ENCODE data around the gene BRICD5.

The BRICD5 gene

DNA sequence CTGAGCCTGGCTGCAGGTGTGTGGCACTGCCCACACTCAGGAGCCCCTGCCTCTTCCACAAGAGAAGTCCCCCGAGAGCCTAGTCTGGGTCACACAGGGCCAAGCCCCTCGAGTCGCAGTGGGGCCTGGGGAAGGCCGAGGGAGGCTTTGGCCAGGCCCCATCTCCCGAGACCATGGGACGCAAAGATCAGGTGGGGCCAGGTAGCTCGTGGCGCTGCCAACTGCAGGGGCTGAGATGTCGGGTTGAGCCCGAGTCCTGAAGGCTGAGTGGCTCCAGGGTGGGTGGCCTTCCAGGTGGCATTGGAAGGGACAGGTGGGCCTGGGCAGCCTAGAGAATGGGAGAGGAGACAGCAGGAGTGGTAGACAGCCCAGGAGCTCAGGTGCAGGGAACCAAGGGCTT is 48.8 kb downstream of the BRICD5 start:
- Histone ChIP-seq H3K36me3 (ENCODE audit: insufficient read depth, low read length) (peaks cover 41% of the 10 kb centered on the region), H4K20me1 (ENCODE audit: insufficient read depth, low read length) (peaks cover 65% of the 10 kb centered on the region), H3K27ac (ENCODE audit: low read length) (no peak overlapping the region), H3K4me2 (ENCODE audit: insufficient read depth, low read length) (no peak overlapping the region), H3K9ac (ENCODE audit: low read depth, low read length) (no peak overlapping the region), H3K4me1 (ENCODE audit: insufficient read depth, low read length) (peaks cover 21% of the 10 kb centered on the region), H3K4me3 (ENCODE audit: low read depth in 1 of 2, low read length in 2 of 2) (no peak overlapping the region), H3K27me3 (ENCODE audit: insufficient read depth, low read length, poor library complexity) (no peaks in the 10 kb centered on the region), H3K9me3 (ENCODE audit: insufficient read depth, low read length, severe bottlenecking) (peaks cover 11% of the 10 kb centered on the region), H2AFZ (ENCODE audit: low read depth, low read length) (no peak overlapping the region), H3K79me2 (ENCODE audit: insufficient read depth, low read length) (peaks cover 88% of the 10 kb centered on the region)
- ATAC-seq (ENCODE audit: insufficient read depth, low read depth) (no peak), DNase-seq (no peak)
- TF ChIP-seq, protein P1, sequence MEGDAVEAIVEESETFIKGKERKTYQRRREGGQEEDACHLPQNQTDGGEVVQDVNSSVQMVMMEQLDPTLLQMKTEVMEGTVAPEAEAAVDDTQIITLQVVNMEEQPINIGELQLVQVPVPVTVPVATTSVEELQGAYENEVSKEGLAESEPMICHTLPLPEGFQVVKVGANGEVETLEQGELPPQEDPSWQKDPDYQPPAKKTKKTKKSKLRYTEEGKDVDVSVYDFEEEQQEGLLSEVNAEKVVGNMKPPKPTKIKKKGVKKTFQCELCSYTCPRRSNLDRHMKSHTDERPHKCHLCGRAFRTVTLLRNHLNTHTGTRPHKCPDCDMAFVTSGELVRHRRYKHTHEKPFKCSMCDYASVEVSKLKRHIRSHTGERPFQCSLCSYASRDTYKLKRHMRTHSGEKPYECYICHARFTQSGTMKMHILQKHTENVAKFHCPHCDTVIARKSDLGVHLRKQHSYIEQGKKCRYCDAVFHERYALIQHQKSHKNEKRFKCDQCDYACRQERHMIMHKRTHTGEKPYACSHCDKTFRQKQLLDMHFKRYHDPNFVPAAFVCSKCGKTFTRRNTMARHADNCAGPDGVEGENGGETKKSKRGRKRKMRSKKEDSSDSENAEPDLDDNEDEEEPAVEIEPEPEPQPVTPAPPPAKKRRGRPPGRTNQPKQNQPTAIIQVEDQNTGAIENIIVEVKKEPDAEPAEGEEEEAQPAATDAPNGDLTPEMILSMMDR (IDR thresholded peaks at IDR 0.05; ENCODE audit: borderline replicate concordance, extremely low read depth, low read length, poor library complexity, severe bottlenecking), result no peak
- TF ChIP-seq EZH2 (IDR thresholded peaks at IDR 0.05; ENCODE audit: borderline replicate concordance, low read depth, low read length, severe bottlenecking), result no peak

DNA sequence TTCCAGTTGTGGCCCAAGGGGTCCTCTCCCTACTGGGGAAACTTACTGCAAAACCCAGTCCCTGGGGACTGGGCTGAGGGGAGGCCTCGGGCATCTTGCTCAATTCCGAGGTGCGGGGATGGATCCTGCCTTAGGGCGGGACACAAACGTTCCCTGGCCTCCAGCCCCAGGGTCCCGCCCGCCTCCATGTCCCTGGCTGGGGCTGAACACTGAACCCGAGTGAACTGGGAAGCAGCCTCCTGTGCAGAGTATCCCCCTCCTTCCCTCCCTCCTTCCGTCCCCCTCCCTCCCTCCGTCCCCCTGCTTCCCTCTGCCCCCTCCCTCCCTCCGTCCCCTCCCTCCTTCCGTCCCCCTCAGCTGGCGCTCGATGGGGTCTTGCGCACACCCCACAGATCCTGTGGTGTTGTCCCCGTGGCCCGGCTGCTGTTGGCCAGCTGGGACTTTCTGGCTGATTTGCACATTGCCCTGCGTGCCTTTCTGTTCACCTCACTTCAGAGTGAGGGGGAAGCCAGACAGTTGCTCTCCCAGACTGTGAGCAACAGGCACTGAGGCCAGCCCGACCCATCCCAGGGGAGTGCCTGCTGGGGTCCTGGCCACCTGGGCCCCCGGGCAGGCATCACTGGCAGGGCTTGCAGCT is 49.6 kb downstream of the BRICD5 start:
- H3K36me3 ChIP-seq (ENCODE audit: insufficient read depth, low read length), result peaks cover 32% of the 10 kb centered on the region
- H3K27ac ChIP-seq (ENCODE audit: low read length), result no peak overlapping the region
- H3K9me3 ChIP-seq (ENCODE audit: insufficient read depth, low read length, severe bottlenecking), result peaks cover 11% of the 10 kb centered on the region
- peaks cover 91% of the 10 kb centered on the region for H3K79me2 ChIP-seq (ENCODE audit: insufficient read depth, low read length)
- no peak overlapping the region for H3K4me3 ChIP-seq (ENCODE audit: low read depth in 1 of 2, low read length in 2 of 2)
- no peaks in the 10 kb centered on the region for H3K27me3 ChIP-seq (ENCODE audit: insufficient read depth, low read length, poor library complexity)
- H3K4me2 ChIP-seq (ENCODE audit: insufficient read depth, low read length), result no peak overlapping the region
- peaks cover 72% of the 10 kb centered on the region for H4K20me1 ChIP-seq (ENCODE audit: insufficient read depth, low read length)
- no peak for TF ChIP-seq EZH2 (IDR thresholded peaks at IDR 0.05; ENCODE audit: borderline replicate concordance, low read depth, low read length, severe bottlenecking)
- TF ChIP-seq, protein P1 (IDR thresholded peaks at IDR 0.05; ENCODE audit: borderline replicate concordance, extremely low read depth, low read length, poor library complexity, severe bottlenecking), result no peak
- no peak overlapping the region for H3K9ac ChIP-seq (ENCODE audit: low read depth, low read length)
- H3K4me1 ChIP-seq (ENCODE audit: insufficient read depth, low read length), result peaks cover 27% of the 10 kb centered on the region
- ATAC-seq (ENCODE audit: insufficient read depth, low read depth), result no peak
- H2AFZ ChIP-seq (ENCODE audit: low read depth, low read length), result no peak overlapping the region
- DNase-seq, result no peak
